DOHH2 (cell line): Measurements from ENCODE around the gene CNPY1.

Source experiments
- H3F3A ChIP-seq: fragments of 200-600 bp; sonication (generic), shearing (Covaris generic); 2 replicates; pipeline ENCODE4 v1.6.0; 2016; ENCODE audit warnings: antibody characterized with exemption, mild to moderate bottlenecking; ENCODE audit not compliant: control insufficient read depth, insufficient read depth
- H3K27ac ChIP-seq: fragments of 200-600 bp; sonication (generic); 2 replicates; pipeline ENCODE4 v1.5.1; 2014; ENCODE audit warnings: low read depth, mild to moderate bottlenecking, low read length, moderate library complexity
- H3K27me3 ChIP-seq: fragments of 200-600 bp; sonication (generic); 2 replicates; pipeline ENCODE4 v1.6.1; 2014; ENCODE audit warnings: mild to moderate bottlenecking, low read length, mixed read lengths; ENCODE audit not compliant: control insufficient read depth
- H3K36me3 ChIP-seq: fragments of 200-600 bp; sonication (generic); 2 replicates; pipeline ENCODE4 v1.6.1; 2014; ENCODE audit warnings: mild to moderate bottlenecking, low read length, moderate library complexity, mixed read lengths; ENCODE audit not compliant: control insufficient read depth
- H3K4me1 ChIP-seq: fragments of 200-600 bp; sonication (generic); 2 replicates; pipeline ENCODE4 v1.6.1; 2014; ENCODE audit warnings: mild to moderate bottlenecking, low read length, mixed read lengths; ENCODE audit not compliant: control insufficient read depth
- H3K4me2 ChIP-seq: fragments of 200-600 bp; sonication (generic); 2 replicates; pipeline ENCODE4 v1.6.0; 2014; ENCODE audit warnings: mild to moderate bottlenecking, low read length, moderate library complexity
- H3K4me3 ChIP-seq: fragments of 200-600 bp; sonication (generic); 2 replicates; pipeline ENCODE4 v1.5.1; 2014; ENCODE audit warnings: mild to moderate bottlenecking, low read length, mixed read lengths
- H3K79me2 ChIP-seq: fragments of 200-600 bp; sonication (generic); 2 replicates; pipeline ENCODE4 v1.6.1; 2014; ENCODE audit warnings: mild to moderate bottlenecking, low read length, mixed read lengths; ENCODE audit not compliant: control insufficient read depth
- H3K9me2 ChIP-seq: fragments of 200-600 bp; sonication (generic); replicated peaks from 2 replicates; pipeline ENCODE4 v1.6.1; 2014; ENCODE audit warnings: mild to moderate bottlenecking, low read length, mixed read lengths; ENCODE audit not compliant: control insufficient read depth
- H3K9me3 ChIP-seq: fragments of 200-600 bp; sonication (generic); 2 replicates; pipeline ENCODE4 v1.6.1; 2014; ENCODE audit warnings: antibody characterized with exemption, low read length, mixed read lengths; ENCODE audit not compliant: control insufficient read depth, insufficient read depth
- H4K20me1 ChIP-seq: fragments of 200-600 bp; sonication (generic); 2 replicates; pipeline ENCODE4 v1.6.0; 2014; ENCODE audit warnings: low read depth, mild to moderate bottlenecking, antibody characterized with exemption, low read length, moderate library complexity; ENCODE audit not compliant: control insufficient read depth, insufficient read depth
- CTCF ChIP-seq: fragments of 200-600 bp; sonication (generic); IDR thresholded peaks from one replicate; pipeline ENCODE4 v1.5.1; 2014; ENCODE audit warnings: antibody characterized with exemption, mild to moderate bottlenecking, low read depth, low read length; ENCODE audit not compliant: poor library complexity, severe bottlenecking
- EZH2phosphoT487 ChIP-seq: fragments of 200-600 bp; sonication (generic); IDR thresholded peaks from 2 replicates; pipeline ENCODE4 v1.6.1; 2017; ENCODE audit warnings: borderline replicate concordance, mild to moderate bottlenecking, antibody characterized with exemption, low read length, moderate library complexity, mixed read lengths

The CNPY1 gene

DNA sequence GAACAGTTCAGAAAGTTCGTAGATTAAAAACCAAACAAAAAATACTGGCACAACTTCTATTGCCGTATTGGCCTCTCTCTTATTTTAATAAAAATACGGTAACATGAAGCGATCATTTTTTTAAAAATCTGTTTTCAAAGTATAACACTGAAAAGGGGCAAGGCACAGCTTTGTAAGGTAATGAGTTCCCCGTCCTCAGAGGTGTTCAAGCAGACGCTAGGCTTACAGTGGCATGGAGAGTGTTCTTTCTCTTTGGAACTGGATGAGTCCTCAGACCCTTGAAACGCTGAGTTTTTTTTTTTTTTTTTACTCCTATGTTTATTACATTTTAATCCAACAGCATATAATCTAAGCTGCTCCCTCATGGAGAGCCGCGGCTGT, 80.6 kb downstream of the CNPY1 start:
- TF ChIP-seq EZH2phosphoT487 (no peak), CTCF (no peak)
- Histone ChIP-seq H3K4me3 (no peak overlapping the region), H4K20me1 (no peaks in the 10 kb centered on the region), H3K79me2 (no peaks in the 10 kb centered on the region), H3K27ac (no peak overlapping the region), H3K36me3 (no peaks in the 10 kb centered on the region), H3K27me3 (peaks cover 51% of the 10 kb centered on the region), H3K4me1 (no peaks in the 10 kb centered on the region), H3F3A (no peaks in the 10 kb centered on the region), H3K9me3 (no peaks in the 10 kb centered on the region), H3K4me2 (no peak overlapping the region), H3K9me2 (no peaks in the 10 kb centered on the region)

GRCh38 chr7:155464948-155465739, 81.2 kb downstream of the CNPY1 start:
- no peaks in the 10 kb centered on the region for H3K79me2 ChIP-seq
- H3K36me3 ChIP-seq, result no peaks in the 10 kb centered on the region
- no peak overlapping the region for H3K4me3 ChIP-seq
- no peak overlapping the region for H3K4me2 ChIP-seq
- H3K27me3 ChIP-seq, result peaks cover 51% of the 10 kb centered on the region
- no peaks in the 10 kb centered on the region for H3K4me1 ChIP-seq
- no peaks in the 10 kb centered on the region for H3K9me3 ChIP-seq
- no peak for TF ChIP-seq CTCF
- TF ChIP-seq EZH2phosphoT487, result no peak
- H3K27ac ChIP-seq, result no peak overlapping the region
- no peaks in the 10 kb centered on the region for H3F3A ChIP-seq
- H4K20me1 ChIP-seq, result no peaks in the 10 kb centered on the region
- H3K9me2 ChIP-seq, result no peaks in the 10 kb centered on the region

GRCh38 chr7:155464183-155464582, 82.2 kb downstream of the CNPY1 start:
- Histone ChIP-seq H3K4me3 (no peak overlapping the region), H3K9me3 (no peaks in the 10 kb centered on the region), H3K36me3 (no peaks in the 10 kb centered on the region), H3K27me3 (peaks cover 42% of the 10 kb centered on the region), H3K27ac (no peak overlapping the region), H3K4me1 (no peaks in the 10 kb centered on the region), H3K9me2 (no peaks in the 10 kb centered on the region), H3K79me2 (no peaks in the 10 kb centered on the region), H3K4me2 (no peak overlapping the region), H3F3A (no peaks in the 10 kb centered on the region), H4K20me1 (no peaks in the 10 kb centered on the region)
- no peak; the same call in 1 of the 2 replicates for TF ChIP-seq EZH2phosphoT487
- no peak for TF ChIP-seq CTCF
